Natural killer cell treated with Interleukin-12 subunit alpha and Interleukin-12 subunit beta and Interleukin-15 and Interleukin-18, amount 100 ng/mL, for 72 hours (primary cell): ENCODE measurements around the gene IL13. TPM values are rescaled to one million over a fixed set of nuclear protein-coding genes. Genes with fewer than 3 reads are reported as not detected.

Experiments used
- ATAC-seq, 2 donors: fragments of 150-1000 bp; cut with Tn5 transposase in 1 of 2; sonication (Bioruptor Pico), chemical (Tn5 transposase) in 1 of 2; 2 replicates each; pipeline ENCODE4 v1.10.0; 2021
- DNase-seq: peaks from one replicate; pipeline ENCODE4 v3.0.0; 2022; ENCODE audit warnings: low spot score
- H3K27ac Mint-ChIP-seq, 2 donors: 1 replicate in 1 of 2; 2 replicates in 1 of 2; pipeline ENCODE4 v1.8.0; 2022; ENCODE audit warnings: mixed read lengths in 2 of 2, mild to moderate bottlenecking in 1 of 2, moderate library complexity in 1 of 2
- H3K27me3 Mint-ChIP-seq, 2 donors: 1 replicate in 1 of 2; 2 replicates in 1 of 2; pipeline ENCODE4 v1.8.0; 2022; ENCODE audit warnings: mixed read lengths in 2 of 2
- H3K36me3 Mint-ChIP-seq: one replicate; pipeline ENCODE4 v1.8.0; 2022; ENCODE audit warnings: mixed read lengths
- H3K4me1 Mint-ChIP-seq, 2 donors: 1 replicate in 1 of 2; 2 replicates in 1 of 2; pipeline ENCODE4 v1.8.0; 2022; ENCODE audit warnings: low read depth in 2 of 2, mixed read lengths in 2 of 2, mild to moderate bottlenecking in 1 of 2
- H3K4me3 Mint-ChIP-seq: one replicate; pipeline ENCODE4 v1.8.0; 2022; ENCODE audit warnings: mixed read lengths
- H3K9me3 Mint-ChIP-seq: 2 replicates; pipeline ENCODE4 v1.8.0; 2022; ENCODE audit warnings: mixed read lengths
- total RNA-seq, 2 donors: library from RNA; stranded (reverse); gene quantifications; one replicate each; pipeline ENCODE4 v1.2.3, GENCODE V29; 2022

The IL13 gene
- total RNA-seq, 2 donors from 2014 or later: 8.4 to 19.6 TPM

DNA sequence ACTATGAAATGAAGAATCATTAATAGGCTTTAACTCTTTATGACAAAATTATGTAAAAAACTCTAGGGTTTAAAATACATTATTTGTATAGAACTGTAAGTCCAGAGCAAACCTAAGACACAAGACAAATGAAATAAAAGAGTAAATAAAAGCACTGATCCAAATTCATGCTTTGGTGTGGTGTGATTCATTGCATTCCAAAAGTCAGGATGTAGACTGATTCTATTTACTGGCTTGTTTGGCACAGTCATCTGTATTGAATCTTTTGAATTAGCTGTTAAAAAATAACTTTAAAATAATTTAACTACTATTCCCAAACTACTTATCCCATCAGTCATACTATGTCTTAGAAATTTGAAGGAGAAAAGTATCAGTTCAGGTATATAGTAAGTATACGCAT is 46.9 kb downstream of the IL13 start:
- ATAC-seq (no peak), DNase-seq (no peak)
- Mint-ChIP-seq H3K4me3 (peak overlapping the region; percentile 60), H3K4me1 (peaks cover 2 to 7% of the 10 kb centered on the region in 2 donors), H3K27me3 (no peaks in the 10 kb centered on the region), H3K36me3 (peaks cover 21% of the 10 kb centered on the region), H3K27ac (peak overlapping the region in 1 of 2 donors; percentile 65), H3K9me3 (no peaks in the 10 kb centered on the region)

DNA sequence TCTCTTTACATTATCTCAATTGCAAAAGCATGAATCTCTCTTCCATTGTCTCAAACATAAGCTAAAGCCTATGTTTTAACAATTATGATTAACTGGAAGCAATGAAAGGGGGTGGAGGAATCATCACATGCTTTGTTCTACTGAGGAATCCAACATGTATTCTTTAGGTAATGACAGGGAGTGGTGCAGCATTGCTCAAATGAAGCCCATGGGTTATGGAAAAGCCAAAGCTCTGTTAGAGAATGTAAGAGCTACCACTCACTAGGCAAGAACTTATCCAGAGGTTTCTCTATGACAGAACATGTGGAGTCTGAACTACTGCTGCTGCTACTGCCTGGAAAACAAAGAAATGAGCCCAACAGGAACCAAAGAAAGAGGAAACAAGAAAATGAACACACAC is 50.7 kb downstream of the IL13 start:
- ATAC-seq: no peak

More for the DNA sequence above, 50.7 kb downstream of the IL13 start:
- no peak overlapping the region for H3K27ac Mint-ChIP-seq
- H3K9me3 Mint-ChIP-seq: no peaks in the 10 kb centered on the region
- peaks cover 7% of the 10 kb centered on the region for H3K36me3 Mint-ChIP-seq
- no peak for DNase-seq
- no peak overlapping the region for H3K4me3 Mint-ChIP-seq
- H3K4me1 Mint-ChIP-seq: peaks cover 2 to 10% of the 10 kb centered on the region in 2 donors
- no peaks in the 10 kb centered on the region for H3K27me3 Mint-ChIP-seq

Other genes starting within 250 kb of the IL13 start
- 100 to 1,000 TPM; 351 to 512 TPM for gene IRF1, start 167.4 kb upstream of the IL13 start, total RNA-seq
- 1 to 10 TPM; 7.2 to 9.5 TPM for gene IL5, start 114.7 kb upstream of the IL13 start, total RNA-seq
- gene RAD50, start 101.2 kb upstream of the IL13 start, total RNA-seq: 10 to 100 TPM; 24.9 to 41.8 TPM
- gene IL4, start 15.8 kb downstream of the IL13 start, total RNA-seq: 1 to 10 TPM in 1 of 2 donors, not detected in 1; 2.6 TPM
- gene KIF3A, start 79.4 kb downstream of the IL13 start, total RNA-seq: 10 to 100 TPM; 17.4 to 34.5 TPM
- gene CCNI2, start 89.3 kb downstream of the IL13 start, total RNA-seq: 1 to 10 TPM; 1.1 to 3.9 TPM
- gene SEPTIN8, start 119.1 kb downstream of the IL13 start, total RNA-seq: 10 to 100 TPM; 16.2 to 30.4 TPM
- not detected for gene SOWAHA, start 155.1 kb downstream of the IL13 start, total RNA-seq
- 1 to 10 TPM; 5.4 to 8.0 TPM for gene SHROOM1, start 172.5 kb downstream of the IL13 start, total RNA-seq
- gene GDF9, start 208.3 kb downstream of the IL13 start, total RNA-seq: under 1 TPM; 0.50 to 0.93 TPM
- 100 to 1,000 TPM; 330 to 366 TPM for gene UQCRQ, start 208.5 kb downstream of the IL13 start, total RNA-seq
- 1 to 10 TPM; 2.7 to 5.6 TPM for gene LEAP2, start 215.5 kb downstream of the IL13 start, total RNA-seq